H1 (cell line): Measurements from ENCODE around the gene BTBD16.

Source experiments
- E2F6 ChIP-seq: IDR thresholded peaks from 2 replicates; pipeline ENCODE4 v1.6.1; 2012; ENCODE audit warnings: inconsistent platforms
- JUN ChIP-seq: IDR thresholded peaks from 2 replicates; pipeline ENCODE4 v1.6.1; 2011; ENCODE audit warnings: low read depth, mild to moderate bottlenecking, improper control_type of control experiment, low read length
- TF ChIP-seq, protein P1 (sequence below), 3 experiments: IDR thresholded peaks; 1 replicate in 2 of 3; 2 replicates in 1 of 3; pipeline versions ENCODE4 v1.5.1 to v1.6.1; 2011; ENCODE audit warnings: low read length in 3 of 3, mild to moderate bottlenecking in 3 of 3, inconsistent platforms in 2 of 3, low read depth in 1 of 3, moderate library complexity in 1 of 3; ENCODE audit not compliant: insufficient read depth in 1 of 3; ENCODE audit errors: control extremely low read depth in 1 of 3

DNA sequence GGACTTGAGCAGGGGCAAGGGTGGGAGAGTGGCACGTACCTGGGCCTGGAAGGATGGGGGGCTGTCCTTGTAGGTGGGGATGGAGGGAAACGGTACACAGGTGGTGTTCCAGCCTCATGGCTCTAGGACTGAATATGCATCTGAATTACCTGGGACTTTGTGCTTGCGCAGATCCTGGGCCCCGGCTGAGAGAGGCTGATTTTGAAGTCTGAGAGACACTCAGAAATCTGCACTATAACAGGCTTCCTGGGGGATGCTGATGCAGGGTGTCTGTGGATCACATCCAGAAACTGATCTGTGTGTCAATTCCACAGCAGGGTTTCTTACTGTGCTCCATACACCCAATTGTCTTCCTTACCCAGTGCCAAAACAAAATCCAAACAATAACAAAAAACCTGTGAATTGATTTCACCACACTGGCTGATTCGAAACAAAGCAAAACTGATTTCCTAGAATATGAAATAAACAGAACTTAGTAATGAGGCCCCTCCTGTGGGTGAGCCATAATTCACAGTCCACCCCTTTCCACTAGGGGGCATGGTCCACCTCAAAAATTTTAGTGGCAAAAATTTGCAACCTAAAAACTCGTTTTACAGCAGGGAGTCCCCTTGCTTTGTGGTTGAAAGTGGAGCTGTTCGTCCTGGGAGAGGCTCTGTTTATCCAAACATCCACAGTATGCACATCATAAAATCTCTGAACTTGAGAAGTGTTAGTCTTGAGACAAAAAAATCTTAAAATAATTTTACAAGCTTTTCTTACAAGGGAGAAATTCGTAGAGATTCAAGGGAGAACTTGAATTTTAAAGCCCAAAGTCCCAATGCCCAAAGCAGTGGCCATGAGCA is 71.4 kb downstream of the BTBD16 start:
- TF ChIP-seq, protein P1, sequence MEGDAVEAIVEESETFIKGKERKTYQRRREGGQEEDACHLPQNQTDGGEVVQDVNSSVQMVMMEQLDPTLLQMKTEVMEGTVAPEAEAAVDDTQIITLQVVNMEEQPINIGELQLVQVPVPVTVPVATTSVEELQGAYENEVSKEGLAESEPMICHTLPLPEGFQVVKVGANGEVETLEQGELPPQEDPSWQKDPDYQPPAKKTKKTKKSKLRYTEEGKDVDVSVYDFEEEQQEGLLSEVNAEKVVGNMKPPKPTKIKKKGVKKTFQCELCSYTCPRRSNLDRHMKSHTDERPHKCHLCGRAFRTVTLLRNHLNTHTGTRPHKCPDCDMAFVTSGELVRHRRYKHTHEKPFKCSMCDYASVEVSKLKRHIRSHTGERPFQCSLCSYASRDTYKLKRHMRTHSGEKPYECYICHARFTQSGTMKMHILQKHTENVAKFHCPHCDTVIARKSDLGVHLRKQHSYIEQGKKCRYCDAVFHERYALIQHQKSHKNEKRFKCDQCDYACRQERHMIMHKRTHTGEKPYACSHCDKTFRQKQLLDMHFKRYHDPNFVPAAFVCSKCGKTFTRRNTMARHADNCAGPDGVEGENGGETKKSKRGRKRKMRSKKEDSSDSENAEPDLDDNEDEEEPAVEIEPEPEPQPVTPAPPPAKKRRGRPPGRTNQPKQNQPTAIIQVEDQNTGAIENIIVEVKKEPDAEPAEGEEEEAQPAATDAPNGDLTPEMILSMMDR (IDR thresholded peaks at IDR 0.05; ENCODE audit: control extremely low read depth in 1 of 3, insufficient read depth in 1 of 3, low read depth in 1 of 3, low read length in 3 of 3), result peak; percentile 36 to 62 (median 57)
- TF ChIP-seq E2F6 (peak; percentile 75), JUN (no peak)
